Upper lobe of right lung (tissue), 1 donor: ENCODE measurements around the gene PTPRR. TPM values are rescaled to one million over a fixed set of nuclear protein-coding genes. Genes with fewer than 3 reads are reported as not detected.

Experiments used
- ATAC-seq: fragments of 200-7000 bp; cut with Tn5 transposase; one replicate; pipeline ENCODE4 v1.9.1; 2020; ENCODE audit warnings: mild to moderate bottlenecking, moderate library complexity
- DNase-seq: peaks from one replicate; pipeline ENCODE4 v3.0.0-alpha.2; 2020
- H3K27ac ChIP-seq: fragments of 200-600 bp; one replicate; pipeline ENCODE4 v1.8.0; 2022
- H3K27me3 ChIP-seq: fragments of 200-600 bp; one replicate; pipeline ENCODE4 v1.8.0; 2022; ENCODE audit warnings: mild to moderate bottlenecking
- H3K36me3 ChIP-seq: fragments of 200-600 bp; one replicate; pipeline ENCODE4 v1.8.0; 2022
- H3K4me1 ChIP-seq: fragments of 200-600 bp; one replicate; pipeline ENCODE4 v1.8.0; 2022
- H3K4me3 ChIP-seq: fragments of 200-600 bp; one replicate; pipeline ENCODE4 v1.8.0; 2022; ENCODE audit warnings: mild to moderate bottlenecking
- H3K9me3 ChIP-seq: fragments of 200-600 bp; one replicate; pipeline ENCODE4 v1.8.0; 2022
- CTCF ChIP-seq: fragments of 200-600 bp; IDR thresholded peaks from one replicate; pipeline ENCODE4 v1.8.0; 2022; ENCODE audit warnings: antibody characterized with exemption
- intact Hi-C: fragments of 100-400 bp; cut with DNase I; formaldehyde crosslinking; loops from one replicate; pipeline ENCODE4 v1.11.0; 2022
- total RNA-seq: library from RNA; stranded (reverse); fragmentation: NEBNext Ultra II Directional; extraction: Animal tissue kit (Norgen Biotek cat#: 25700); gene quantifications from one replicate; pipeline ENCODE4 v1.2.1, GENCODE V29; 2021
- donor health status: DM: no; HTN: yes; CAD: no; lungs with severe emphysema.

PTPRR gene
- total RNA-seq, 1 donor from 2014 or later = 5.1 TPM

- H3K27me3 ChIP-seq = no peaks in the 10 kb centered on the region
- H3K36me3 ChIP-seq = no peaks in the 10 kb centered on the region
- DNase-seq (no peak), ATAC-seq (no peak)
- no peak for TF ChIP-seq CTCF
- H3K4me1 ChIP-seq = no peaks in the 10 kb centered on the region
- no peak overlapping the region for H3K27ac ChIP-seq
- H3K4me3 ChIP-seq = no peak overlapping the region
- intact Hi-C loops = no loop called here
- no peaks in the 10 kb centered on the region for H3K9me3 ChIP-seq
Measured at GRCh38 chr12:70927356-70927755, 6.8 kb upstream of the PTPRR start.

- intact Hi-C loops = no loop called here
- H3K27ac ChIP-seq = no peak overlapping the region
- H3K4me3 ChIP-seq = no peak overlapping the region
- no peaks in the 10 kb centered on the region for H3K9me3 ChIP-seq
- H3K4me1 ChIP-seq = no peaks in the 10 kb centered on the region
- no peak for ATAC-seq
- no peak for TF ChIP-seq CTCF
- no peaks in the 10 kb centered on the region for H3K27me3 ChIP-seq
- no peak for DNase-seq
- H3K36me3 ChIP-seq = no peaks in the 10 kb centered on the region
Measured at GRCh38 chr12:70925539-70925938, 5.0 kb upstream of the PTPRR start.

DNA sequence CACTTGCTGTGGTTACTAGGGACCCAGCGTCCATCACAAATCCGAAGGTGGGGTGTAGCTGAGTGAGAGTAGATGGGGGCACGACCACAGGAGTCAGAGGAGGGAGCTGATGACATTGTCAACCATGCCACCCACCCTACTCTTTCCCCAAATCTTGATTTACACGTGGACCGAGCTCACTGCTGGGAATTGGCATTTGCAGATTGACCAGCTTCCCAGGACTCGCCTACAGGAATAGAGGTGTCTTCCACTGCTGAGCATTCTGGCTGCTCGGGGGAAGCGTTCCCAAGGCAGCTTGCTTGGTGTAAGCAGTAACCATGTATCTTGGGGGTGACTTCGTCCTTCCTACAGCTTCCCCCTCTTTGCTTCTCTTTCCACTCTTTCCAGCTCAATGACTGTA is 353 bp upstream of the PTPRR start:
- ATAC-seq = peak; percentile 12
- DNase-seq = no peak
- Histone ChIP-seq H3K36me3 (no peaks in the 10 kb centered on the region), H3K4me3 (no peak overlapping the region), H3K4me1 (no peaks in the 10 kb centered on the region), H3K9me3 (no peaks in the 10 kb centered on the region), H3K27me3 (peaks cover 6% of the 10 kb centered on the region), H3K27ac (no peak overlapping the region)
- intact Hi-C loops = no loop called here
- no peak for TF ChIP-seq CTCF

- intact Hi-C loops = no loop called here
Measured at GRCh38 chr12:70919597-70920035, 922 bp downstream of the PTPRR start.

GRCh38 chr12:70919176-70919575 is 1.4 kb downstream of the PTPRR start:
- Histone ChIP-seq H3K27ac (no peak overlapping the region), H3K9me3 (no peaks in the 10 kb centered on the region), H3K36me3 (no peaks in the 10 kb centered on the region), H3K27me3 (peaks cover 6% of the 10 kb centered on the region), H3K4me3 (no peak overlapping the region), H3K4me1 (no peaks in the 10 kb centered on the region)
- no peak for TF ChIP-seq CTCF
- intact Hi-C loops = no loop called here
- ATAC-seq (no peak), DNase-seq (no peak)

More at GRCh38 chr12:70919597-70920035, 922 bp downstream of the PTPRR start:
- H3K9me3 ChIP-seq = no peaks in the 10 kb centered on the region
- no peak overlapping the region for H3K4me3 ChIP-seq
- DNase-seq = no peak
- no peak overlapping the region for H3K27ac ChIP-seq
- H3K27me3 ChIP-seq = peaks cover 6% of the 10 kb centered on the region
- H3K36me3 ChIP-seq = no peaks in the 10 kb centered on the region
- no peak for TF ChIP-seq CTCF
- ATAC-seq = no peak
- no peaks in the 10 kb centered on the region for H3K4me1 ChIP-seq

GRCh38 chr12:70918321-70918720 is 2.2 kb downstream of the PTPRR start:
- TF ChIP-seq CTCF = no peak
- ATAC-seq = no peak
- H3K36me3 ChIP-seq = no peaks in the 10 kb centered on the region

More at GRCh38 chr12:70918321-70918720, 2.2 kb downstream of the PTPRR start:
- no peaks in the 10 kb centered on the region for H3K4me1 ChIP-seq
- H3K9me3 ChIP-seq = no peaks in the 10 kb centered on the region
- DNase-seq = no peak
- intact Hi-C loops = no loop called here
- H3K4me3 ChIP-seq = no peak overlapping the region
- peaks cover 6% of the 10 kb centered on the region for H3K27me3 ChIP-seq
- H3K27ac ChIP-seq = no peak overlapping the region
